ENCODE results near the gene TMCC2.
A peak's percentile ranks its signal among the peaks of the same experiment; 100 is the strongest.
"Not testable (repeated sequence)": the region's sequence is repeated elsewhere in the genome, so short reads cannot be mapped to it uniquely, and the experiment has no call there.

TMCC2 gene, protein sequence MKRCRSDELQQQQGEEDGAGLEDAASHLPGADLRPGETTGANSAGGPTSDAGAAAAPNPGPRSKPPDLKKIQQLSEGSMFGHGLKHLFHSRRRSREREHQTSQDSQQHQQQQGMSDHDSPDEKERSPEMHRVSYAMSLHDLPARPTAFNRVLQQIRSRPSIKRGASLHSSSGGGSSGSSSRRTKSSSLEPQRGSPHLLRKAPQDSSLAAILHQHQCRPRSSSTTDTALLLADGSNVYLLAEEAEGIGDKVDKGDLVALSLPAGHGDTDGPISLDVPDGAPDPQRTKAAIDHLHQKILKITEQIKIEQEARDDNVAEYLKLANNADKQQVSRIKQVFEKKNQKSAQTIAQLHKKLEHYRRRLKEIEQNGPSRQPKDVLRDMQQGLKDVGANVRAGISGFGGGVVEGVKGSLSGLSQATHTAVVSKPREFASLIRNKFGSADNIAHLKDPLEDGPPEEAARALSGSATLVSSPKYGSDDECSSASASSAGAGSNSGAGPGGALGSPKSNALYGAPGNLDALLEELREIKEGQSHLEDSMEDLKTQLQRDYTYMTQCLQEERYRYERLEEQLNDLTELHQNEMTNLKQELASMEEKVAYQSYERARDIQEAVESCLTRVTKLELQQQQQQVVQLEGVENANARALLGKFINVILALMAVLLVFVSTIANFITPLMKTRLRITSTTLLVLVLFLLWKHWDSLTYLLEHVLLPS

DNA sequence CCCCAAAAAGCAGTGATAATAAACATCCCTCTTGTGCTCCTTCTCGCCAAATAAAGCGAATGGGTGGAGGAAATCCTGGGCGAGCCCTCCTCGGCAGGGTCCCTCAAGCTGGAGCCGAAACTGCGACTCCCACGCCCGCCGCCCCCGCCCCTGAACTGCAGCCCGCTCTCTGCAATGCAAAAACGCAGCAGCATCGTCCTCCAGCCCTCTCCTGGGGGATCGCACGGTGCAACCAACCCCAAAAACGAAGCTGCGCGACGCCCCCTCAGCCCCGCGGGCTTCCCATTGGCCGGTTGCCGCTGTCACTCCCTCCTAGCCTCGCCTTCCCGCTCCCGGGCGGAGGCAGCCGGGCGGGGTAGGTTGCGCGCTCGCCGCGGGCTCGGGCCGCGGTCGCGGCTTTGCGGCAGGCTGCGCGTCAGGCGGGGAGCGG is at the start of gene TMCC2:
Gene TMCC2, plus strand, starts transcription at position 363 of the 430 bp plus-strand sequence. CDS start 619 bp downstream, outside the sequence.
- peak; percentile 72 for DNase-seq (ENCODE audit: low read depth)

DNA sequence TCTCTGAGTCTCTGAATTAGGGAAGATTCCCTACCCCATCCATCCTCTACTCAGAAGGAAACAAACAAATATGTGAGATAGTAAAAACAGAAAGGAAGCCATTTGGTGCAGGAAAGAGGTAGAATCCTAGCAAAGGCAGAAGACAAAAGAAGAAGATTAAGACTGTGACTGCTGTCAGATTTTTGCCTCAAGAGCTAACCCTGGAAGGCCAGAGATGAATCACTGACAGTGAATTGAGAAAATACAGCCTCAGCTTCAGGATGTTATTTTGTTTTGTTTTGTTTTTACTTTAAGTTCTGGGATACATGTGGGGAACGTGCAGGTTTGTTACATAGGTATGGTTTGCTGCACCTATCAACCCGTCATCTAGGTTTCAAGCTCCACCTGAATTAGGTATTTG is 47.9 kb upstream of the TMCC2 start:
- DNase-seq (ENCODE audit: low read depth) = no peak

DNA sequence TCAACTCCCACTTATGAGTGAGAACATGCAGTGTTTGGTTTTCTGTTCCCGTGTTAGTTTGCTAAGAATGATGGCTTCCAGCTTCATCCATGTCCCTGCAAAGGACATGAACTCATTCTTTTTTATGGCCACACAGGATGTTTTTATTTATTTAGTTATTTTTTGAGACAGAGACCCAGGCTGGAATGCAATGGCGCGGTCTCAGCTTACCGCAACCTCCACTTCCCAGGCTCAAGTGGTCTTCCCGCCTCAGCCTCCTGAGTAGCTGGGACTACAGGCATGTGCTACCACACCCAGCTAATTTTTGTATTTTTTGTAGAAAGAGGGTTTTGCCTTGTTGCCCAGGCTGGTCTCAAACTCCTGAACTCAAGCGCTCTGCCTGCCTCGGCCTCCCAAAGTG is 47.4 kb upstream of the TMCC2 start:
- not testable (repeated sequence) for DNase-seq (ENCODE audit: low read depth)

DNA sequence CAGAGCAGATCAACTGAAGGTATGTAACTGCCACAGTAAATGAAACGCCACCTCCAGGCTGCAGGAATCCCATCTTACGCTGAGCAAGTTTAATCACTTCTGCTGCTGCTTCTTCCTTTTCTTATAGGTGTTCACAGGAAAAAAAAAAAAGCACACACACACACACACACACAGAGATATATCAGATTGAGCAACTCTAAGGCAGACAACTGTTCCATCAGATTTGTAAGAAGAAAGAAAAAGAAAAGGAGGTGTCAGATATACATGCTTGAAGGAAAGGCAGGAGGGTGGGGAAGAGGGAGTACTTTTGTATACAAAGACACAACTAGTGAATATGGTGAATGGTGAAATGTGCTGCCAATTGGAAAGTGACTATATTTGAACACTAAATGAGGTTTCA is 44.8 kb upstream of the TMCC2 start:
- no peak for DNase-seq (ENCODE audit: low read depth)

DNA sequence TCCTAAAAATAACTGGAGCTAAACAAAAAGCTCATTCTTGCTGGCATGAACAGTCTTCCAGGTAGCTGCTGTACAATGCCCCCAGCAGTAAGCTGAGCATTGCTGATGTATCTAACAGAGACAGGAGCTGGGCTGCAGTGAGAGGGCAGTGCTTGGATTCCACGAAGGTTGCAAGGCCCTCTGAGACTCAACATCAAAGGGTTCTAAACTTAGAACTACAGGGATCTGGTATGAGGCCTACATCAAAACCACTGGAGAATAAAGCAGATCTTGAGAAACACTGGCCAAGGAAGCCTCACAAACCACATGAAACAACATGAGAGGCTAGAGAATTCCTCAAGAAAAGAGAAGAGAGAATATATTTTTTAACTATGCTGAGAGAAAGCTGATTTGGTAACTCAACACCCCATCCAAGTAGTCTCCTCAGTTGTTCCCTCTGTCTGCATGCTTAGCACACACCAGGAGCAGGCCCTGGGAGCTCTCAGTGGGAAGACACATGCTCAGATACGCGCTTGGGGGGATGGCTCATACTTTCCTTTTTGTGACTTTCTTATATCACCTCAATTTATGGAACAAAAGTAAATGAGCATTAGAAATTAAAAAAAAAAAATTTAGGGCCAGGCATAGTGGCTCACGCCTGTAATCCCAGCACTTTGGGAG is 43.9 kb upstream of the TMCC2 start:
- DNase-seq (ENCODE audit: low read depth) = no peak

DNA sequence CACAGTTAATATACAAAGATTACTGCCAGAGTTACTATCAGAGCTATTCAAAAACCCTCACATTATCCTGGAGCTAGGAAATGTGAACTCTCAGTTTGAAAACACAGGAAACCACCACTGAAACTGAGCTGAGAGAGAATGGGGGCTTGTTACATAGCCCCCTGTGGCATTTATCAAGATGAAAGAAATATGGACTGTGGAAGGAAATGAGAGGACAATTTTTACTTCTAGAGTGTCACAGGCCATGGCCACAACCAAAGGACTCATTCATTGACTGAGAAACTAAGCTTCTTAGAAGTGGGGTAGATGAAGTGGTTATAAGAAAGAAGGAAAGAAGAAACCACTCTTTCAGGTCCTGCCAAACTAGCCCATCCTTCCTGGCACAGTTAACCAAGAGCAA is 41.6 kb upstream of the TMCC2 start:
- no peak for DNase-seq (ENCODE audit: low read depth)

DNA sequence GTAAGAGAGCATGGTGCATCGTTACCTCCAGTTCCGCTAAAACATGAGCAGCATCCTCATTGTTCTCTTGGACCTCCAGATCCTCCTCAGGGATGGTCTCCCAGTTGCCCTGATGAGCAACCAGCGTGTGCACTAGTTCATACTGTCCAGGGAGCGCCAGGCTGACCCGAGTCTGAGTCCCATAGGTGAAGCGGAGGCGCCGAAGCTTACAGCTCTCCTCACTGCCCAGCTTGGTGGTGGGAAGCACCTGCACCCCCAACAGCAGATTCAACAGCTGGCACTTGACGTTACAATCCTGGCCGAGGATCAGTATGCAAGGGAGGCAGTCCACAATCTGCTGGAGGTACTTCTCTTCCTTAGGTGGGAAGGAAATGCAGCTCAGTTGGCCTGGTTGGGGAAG is 40.3 kb upstream of the TMCC2 start:
- no peak for DNase-seq (ENCODE audit: low read depth)

DNA sequence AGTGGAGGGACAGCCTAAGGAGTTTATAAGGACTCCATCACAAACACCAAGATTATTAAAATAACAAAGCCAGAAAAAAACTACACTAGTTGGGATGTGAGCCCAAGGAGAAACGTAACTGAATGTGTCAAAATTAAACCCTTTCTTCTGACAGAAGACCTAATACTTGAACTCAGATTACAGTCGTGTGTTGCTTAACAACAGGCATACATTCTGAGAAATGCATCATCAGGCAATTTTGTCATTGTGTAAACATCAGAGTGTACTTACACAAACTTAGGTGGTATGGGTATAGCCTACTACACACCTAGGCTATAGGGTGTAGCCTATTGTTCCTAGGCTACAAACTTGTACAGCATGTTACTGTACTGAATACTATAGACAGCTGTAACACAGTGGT is 39.6 kb upstream of the TMCC2 start:
- no peak for DNase-seq (ENCODE audit: low read depth)

DNA sequence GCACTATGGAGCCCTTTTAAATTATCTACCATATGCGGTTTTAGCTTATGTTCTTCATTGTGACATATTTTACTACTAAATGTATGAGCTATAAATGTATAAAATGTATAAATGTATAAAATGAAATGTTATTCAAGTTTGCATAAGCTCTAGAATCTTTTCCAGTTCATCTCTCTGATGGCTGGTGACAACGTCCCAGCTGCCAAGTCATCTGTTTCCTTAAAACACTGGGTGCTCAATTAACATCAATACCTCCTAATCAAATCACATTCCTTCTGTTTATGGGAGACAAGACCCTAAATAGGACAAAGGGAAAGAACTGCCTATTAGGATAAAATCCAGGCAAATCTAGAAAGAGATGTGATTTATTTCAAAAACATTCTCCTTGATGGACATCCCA is 39.1 kb upstream of the TMCC2 start:
- DNase-seq (ENCODE audit: low read depth) = no peak

DNA sequence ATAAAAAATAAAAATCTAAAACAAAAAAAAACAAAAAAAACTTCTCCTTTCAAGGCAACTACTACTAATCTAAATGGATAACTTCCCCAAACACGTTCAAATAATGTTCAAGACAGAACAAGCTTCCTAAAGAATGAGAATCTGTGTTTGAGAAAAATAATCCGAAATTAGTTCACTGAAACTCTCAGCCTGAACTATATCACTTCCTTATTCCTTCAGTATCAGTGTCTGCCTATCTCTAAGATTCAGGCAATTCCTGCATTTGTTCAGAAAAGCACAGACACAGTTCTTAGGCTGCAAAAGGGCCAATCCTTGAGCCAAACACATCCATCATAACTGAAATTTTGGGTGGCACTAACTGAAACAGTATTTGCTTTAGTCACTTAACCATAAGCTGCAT is 38.6 kb upstream of the TMCC2 start:
- no peak for DNase-seq (ENCODE audit: low read depth)

DNA sequence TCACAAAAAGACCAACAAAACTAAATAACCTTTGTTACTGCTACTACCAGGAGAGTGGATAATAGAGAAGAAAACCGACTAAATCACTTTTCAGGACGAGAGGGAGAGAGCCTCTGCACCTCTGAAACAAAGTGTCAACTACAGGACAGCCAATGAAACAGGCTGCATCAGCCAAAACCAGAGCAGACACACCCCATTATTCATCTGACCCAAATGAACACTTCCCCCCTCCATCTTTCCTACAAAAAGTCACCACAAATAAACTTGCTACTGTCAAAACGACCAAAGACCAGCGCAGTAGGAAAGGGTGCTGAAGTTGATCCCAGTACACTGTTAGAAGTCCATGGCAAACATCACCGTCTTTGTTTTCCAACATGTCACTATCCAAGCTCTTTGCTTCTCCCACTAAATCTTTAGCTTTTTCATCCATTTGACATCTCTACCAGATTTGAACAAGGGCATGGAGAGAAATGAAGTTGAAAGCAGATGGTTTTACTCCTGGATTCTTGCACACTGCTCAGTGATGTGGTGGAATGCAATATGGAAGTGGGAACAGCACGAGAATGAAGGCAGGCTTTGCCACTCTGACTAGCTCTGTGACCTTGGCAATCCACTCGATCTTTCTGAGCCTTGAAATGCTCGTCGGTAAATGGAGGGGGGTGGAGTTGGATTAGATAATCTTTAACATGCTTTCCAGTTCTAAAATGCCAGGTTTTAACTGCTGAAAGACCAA is 36.7 kb upstream of the TMCC2 start:
- DNase-seq (ENCODE audit: low read depth) = no peak

DNA sequence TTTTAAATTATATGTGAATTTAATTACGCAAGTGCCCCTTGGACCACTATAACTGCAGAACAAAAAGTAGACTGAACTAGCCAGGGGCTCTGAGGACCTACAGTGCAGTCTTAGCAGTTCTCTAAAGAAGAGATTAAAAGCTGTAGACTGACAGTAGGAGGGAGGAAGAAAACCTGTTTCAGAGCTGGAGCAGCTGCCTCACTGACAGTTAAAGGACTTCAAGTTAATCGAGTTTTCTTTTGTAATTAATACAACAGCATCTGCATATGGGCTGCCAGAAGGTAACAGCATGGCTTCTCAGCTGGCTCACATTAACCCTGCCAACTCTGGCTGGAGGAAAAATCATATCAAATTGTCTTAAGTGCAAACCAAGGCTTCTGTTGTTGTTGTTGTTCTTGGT is 36.1 kb upstream of the TMCC2 start:
- DNase-seq (ENCODE audit: low read depth) = no peak

DNA sequence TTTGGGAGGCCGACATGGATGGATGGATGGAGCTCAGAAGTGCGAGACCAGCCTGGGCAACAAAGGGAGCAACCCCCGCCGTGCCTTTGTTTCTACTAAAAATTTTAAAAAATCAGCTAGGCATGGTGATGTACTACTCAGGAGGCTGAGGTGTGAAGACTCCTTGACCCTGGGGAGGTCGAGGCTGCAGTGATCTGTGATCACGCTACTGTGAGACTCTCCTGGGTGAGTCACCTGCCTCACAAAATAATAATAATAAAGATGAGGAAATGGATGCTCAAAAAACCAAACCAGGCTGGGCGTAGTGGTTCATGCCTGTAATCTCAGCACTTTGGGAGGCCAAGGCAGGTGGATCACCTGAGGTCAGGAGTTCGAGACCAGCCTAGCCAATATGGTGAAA is 35.5 kb upstream of the TMCC2 start:
- no peak for DNase-seq (ENCODE audit: low read depth)

DNA sequence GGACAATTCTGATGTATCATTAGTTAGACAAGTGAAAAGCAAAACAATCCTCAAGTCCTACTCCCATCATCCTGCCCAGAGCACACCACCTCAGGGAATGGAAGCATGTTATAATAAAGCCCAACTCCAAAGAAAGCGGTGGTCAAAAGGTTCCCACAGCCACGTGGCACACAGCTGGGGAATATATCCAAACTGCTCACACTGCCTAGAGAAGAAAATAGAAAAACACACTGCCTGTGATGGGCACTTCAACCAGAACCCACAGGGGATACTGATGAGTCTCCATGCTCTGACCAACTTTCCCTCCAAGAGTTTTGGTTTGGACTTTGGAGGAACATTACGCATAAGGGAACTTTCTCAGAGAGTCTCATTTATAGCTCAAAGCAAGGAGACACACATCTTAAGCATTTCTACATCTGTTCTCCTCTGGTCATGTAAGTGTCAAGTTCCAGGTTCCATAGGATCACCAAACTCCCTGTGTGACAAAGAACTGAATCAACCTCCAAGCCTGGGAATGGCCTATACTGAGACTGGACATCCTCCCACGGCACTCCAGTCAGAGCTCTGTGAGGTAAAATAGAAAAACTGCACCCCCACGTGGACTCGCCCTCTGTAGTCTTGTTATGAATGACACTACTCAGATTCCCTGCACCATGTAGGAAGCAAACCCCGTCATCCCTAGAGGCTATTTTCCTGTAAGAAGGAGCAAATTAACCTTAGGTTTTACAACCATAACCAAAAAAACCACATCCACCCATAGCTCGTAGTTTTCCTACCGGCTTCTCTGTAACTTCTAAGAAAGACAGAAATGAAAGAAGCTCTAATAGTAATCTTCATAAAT is 28.4 kb upstream of the TMCC2 start:
- no peak for DNase-seq (ENCODE audit: low read depth)

DNA sequence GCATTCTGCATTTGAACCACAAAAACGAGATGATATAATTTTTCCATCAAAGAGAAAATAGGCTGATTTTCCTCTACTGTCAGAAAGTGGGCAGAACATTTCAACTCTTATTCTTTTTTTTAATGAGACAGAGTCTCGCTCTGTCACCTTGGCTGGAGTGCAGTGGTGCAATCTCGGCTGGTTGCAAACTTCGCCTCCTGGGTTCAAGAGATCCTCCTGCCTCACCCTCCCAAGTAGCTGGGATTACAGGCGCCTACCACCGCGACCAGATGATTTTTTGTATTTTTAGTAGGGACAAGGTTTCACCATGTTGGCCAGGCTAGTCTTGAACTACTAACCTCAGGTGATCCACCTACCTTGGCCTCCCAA is 27.8 kb upstream of the TMCC2 start:
- no peak for DNase-seq (ENCODE audit: low read depth)

DNA sequence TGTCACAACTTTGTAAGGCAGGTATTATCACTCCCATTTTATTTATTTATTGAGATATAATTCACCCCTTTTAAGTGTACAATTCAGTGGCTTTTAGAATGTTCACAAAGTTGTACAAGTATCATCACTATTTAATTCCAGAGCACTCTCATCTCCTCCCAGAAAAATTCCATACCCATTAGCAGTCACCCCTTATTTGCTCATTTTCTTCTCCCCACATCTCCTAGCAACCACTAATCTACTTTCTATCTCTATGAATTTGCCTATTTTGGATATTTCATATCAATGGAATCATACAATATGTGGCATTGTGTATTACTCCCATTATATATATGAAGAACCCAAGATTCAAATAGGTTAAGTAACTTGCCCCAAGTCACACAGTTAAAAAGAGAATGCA is 23.2 kb upstream of the TMCC2 start:
- DNase-seq (ENCODE audit: low read depth) = no peak

DNA sequence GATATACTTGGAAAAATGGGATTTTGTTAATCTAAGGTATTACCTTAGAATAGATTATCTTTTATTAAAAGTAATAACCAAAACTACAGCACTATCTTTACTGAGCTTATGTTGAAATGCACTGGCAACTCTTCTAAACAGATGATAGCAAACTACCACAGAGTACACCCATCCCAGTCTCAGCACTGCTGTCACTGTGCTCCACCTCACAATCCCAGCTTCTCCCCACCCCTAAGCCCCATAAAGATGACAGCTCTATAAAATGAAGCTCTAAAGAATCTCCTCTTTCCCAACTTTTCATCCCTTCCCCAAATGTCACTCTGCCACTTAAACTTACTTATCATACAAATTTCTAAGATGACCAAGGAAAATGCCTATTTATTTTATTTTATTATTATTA is 22.7 kb upstream of the TMCC2 start:
- no peak for DNase-seq (ENCODE audit: low read depth)

DNA sequence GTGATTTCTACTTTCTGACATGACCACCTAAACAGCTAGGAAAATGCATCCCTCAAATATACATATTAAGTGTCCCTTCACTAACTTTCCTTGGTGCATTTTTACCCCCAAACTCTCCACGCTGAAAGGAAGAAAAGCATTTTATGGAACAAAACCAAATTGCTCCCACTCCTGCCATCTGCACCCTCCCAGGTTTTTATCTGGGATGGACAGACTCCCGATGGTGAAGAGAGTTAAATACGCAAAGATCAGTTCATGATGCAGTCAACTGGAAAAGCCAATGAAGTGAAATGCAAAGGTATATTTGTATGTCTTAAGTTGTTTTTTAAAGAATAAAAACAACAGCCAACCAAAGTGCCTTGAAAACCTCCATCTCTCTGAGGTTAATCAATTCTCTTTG is 18.9 kb upstream of the TMCC2 start:
- DNase-seq (ENCODE audit: low read depth) = no peak

DNA sequence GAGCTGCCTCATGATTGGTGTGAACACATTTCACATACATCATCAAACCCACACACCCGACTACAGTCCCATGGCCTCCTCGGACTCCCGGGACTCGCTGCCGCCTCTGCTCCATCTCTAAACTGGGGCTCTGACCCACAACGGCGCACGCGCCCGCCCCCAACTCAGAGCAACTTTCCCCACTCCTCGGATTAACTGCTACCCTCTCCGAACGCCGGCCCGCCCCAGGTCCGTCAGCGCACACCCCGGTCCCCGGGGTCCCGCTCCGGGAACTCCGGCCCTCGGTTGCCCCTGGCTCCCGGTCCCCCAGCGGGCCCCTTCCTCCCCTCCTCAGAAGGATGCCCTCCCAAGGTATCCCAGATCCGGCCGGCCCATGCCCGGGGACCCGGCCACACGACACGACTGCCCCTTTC is 17.0 kb upstream of the TMCC2 start:
- no peak for DNase-seq (ENCODE audit: low read depth)

DNA sequence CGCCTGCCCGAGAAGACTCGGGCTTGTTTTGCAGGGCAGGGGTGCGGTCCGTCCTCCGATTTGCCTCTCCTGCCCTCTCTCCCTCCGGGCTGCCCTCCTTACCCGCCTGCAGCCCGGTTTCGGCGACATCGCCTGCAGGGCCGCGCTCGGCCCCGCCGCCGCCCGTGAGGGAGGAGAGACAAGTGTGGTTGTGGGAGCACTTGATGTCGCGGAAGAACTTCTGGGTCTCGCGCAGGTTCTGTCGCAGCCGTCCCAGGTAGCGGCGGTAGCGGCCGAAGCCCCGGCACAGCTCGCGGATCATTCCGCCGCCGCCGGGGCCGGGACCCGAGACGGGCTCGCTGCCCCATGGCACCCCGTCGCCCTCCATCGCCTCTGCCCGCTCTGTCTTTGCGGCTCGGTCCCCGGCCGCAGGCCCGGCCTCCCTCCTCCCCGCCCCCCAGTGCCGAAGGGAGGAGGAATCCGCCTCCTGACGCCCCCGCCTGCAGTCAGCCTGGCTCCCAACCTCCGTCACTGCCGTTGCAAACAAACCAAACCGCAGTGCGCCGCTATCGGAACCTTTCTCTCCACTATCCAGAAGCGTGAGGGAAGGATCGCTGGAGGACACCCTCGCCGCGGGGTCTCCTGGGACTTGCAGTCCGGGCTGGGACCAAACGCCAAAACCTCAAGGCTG is 16.4 kb upstream of the TMCC2 start, which contains the start of gene DSTYK:
Gene DSTYK, minus strand, starts transcription at position 534 of the 670 bp plus-strand sequence. Its CDS starts 167 bp downstream, at position 367.
- peak; percentile 84 for DNase-seq (ENCODE audit: low read depth)
